K562 (cell line): ENCODE results near the gene RIOK3. TPM values are rescaled to one million over a fixed set of nuclear protein-coding genes. Genes with fewer than 3 reads are reported as not detected.

Experiments used
- ATAC-seq: fragments of 200-7000 bp; cut with Tn5 transposase; 3 replicates; pipeline ENCODE4 v1.9.1; 2020; ENCODE audit warnings: moderate library complexity
- BruUV-seq: library from RNA; stranded (reverse); fragments of 400-500 nt; replicated peaks from 2 replicates; lab custom pipeline; 2021; lab: Mats Ljungman, UMichigan
- CTCF ChIA-PET: fragments of 300-600 bp; formaldehyde crosslinking; extraction: SDS; loops from one replicate; lab custom pipeline; 2021; ENCODE audit warnings: low intra/inter-chr PET ratio; lab: Yijun Ruan, JAX
- POLR2A ChIA-PET: fragments of 300-600, 350-650 bp; sonication (Branson Sonifier 250); formaldehyde crosslinking; extraction: SDS; loops from one replicate; lab custom pipeline; 2021; ENCODE audit warnings: antibody characterized with exemption, inconsistent platforms; lab: Yijun Ruan, JAX
- DNase-seq, 4 experiments: peaks; one replicate each; pipeline versions ENCODE4 v3.0.0 to v3.0.0-alpha.2; 2011 to 2018; ENCODE audit warnings: low spot score in 3 of 4, mixed read lengths in 3 of 4; ENCODE audit errors: extremely low read depth in 1 of 4
- FAIRE-seq: peaks from 2 replicates; lab custom pipeline; 2011; peaks lifted over from hg19 to GRCh38; lab: Jason Lieb, UNC
- H2AFZ ChIP-seq: 2 replicates; pipeline ENCODE4 v1.6.0; 2011; ENCODE audit warnings: low read depth, low read length, control low read depth, inconsistent platforms
- H3K27ac ChIP-seq: fragments of 200-600 bp; 3 replicates; pipeline ENCODE4 v1.8.0; 2011; ENCODE audit warnings: low read depth, mild to moderate bottlenecking, control low read depth, inconsistent platforms, low read length, moderate library complexity, mixed read lengths; ENCODE audit errors: extremely low read depth
- H3K27me3 ChIP-seq, 2 experiments: fragments of 300-600 bp in 1 of 2; 2 replicates in 1 of 2; 3 replicates in 1 of 2; pipeline versions ENCODE4 v1.6.0 to v1.8.0; 2011; ENCODE audit warnings: inconsistent platforms in 2 of 2, low read length in 2 of 2, mild to moderate bottlenecking in 1 of 2, mixed read lengths in 1 of 2, moderate library complexity in 1 of 2; ENCODE audit not compliant: control insufficient read depth in 2 of 2, insufficient read depth in 2 of 2
- H3K36me3 ChIP-seq: fragments of 300-600 bp; 3 replicates; pipeline ENCODE4 v1.8.0; 2011; ENCODE audit warnings: mild to moderate bottlenecking, low read length, inconsistent platforms; ENCODE audit not compliant: control insufficient read depth, insufficient read depth
- H3K4me1 ChIP-seq, 2 experiments: fragments of 200-600 bp in 1 of 2; replicated peaks in 1 of 2; 2 replicates in 1 of 2; 3 replicates in 1 of 2; pipeline versions ENCODE4 v1.5.1 to v1.8.0; 2011; ENCODE audit warnings: inconsistent platforms in 2 of 2, low read length in 2 of 2, mild to moderate bottlenecking in 1 of 2, mixed read lengths in 1 of 2, moderate library complexity in 1 of 2; ENCODE audit not compliant: control insufficient read depth in 2 of 2, insufficient read depth in 2 of 2
- H3K4me2 ChIP-seq: 2 replicates; pipeline ENCODE4 v1.6.1; 2011; ENCODE audit warnings: low read length, control low read depth, inconsistent platforms, mixed read lengths; ENCODE audit not compliant: insufficient read depth
- H3K4me3 ChIP-seq: fragments of 200-600 bp; sonication (generic), shearing (Covaris generic); 2 replicates; pipeline ENCODE4 v1.5.1; 2016; ENCODE audit warnings: control low read depth, inconsistent platforms
- H3K79me2 ChIP-seq: fragments of 200-600 bp; 3 replicates; pipeline ENCODE4 v1.8.0; 2011; ENCODE audit warnings: low read length, inconsistent platforms; ENCODE audit not compliant: control insufficient read depth, insufficient read depth
- H3K9ac ChIP-seq, 2 experiments: 2 replicates each; pipeline versions ENCODE4 v1.6.0 to v1.6.1; 2011; ENCODE audit warnings: low read depth in 2 of 2, low read length in 2 of 2, control low read depth in 1 of 2, inconsistent platforms in 1 of 2, mild to moderate bottlenecking in 1 of 2, mixed read lengths in 1 of 2; ENCODE audit not compliant: insufficient read depth in 1 of 2
- H3K9me1 ChIP-seq: one replicate; pipeline ENCODE4 v1.6.0; 2011; ENCODE audit warnings: inconsistent platforms, mild to moderate bottlenecking, low read length, moderate library complexity; ENCODE audit not compliant: control insufficient read depth, insufficient read depth
- H3K9me3 ChIP-seq: replicated peaks from 2 replicates; pipeline ENCODE4 v1.5.1; 2011; ENCODE audit warnings: low read depth, low read length, inconsistent platforms; ENCODE audit not compliant: control insufficient read depth, insufficient read depth
- H4K20me1 ChIP-seq: replicated peaks from 2 replicates; pipeline ENCODE4 v1.6.1; 2011; ENCODE audit warnings: low read length, inconsistent platforms, mixed read lengths; ENCODE audit not compliant: control insufficient read depth, insufficient read depth
- CBX1 ChIP-seq: sonication (generic); IDR thresholded peaks from 2 replicates; pipeline ENCODE4 v1.6.1; 2016; ENCODE audit warnings: antibody characterized with exemption, low read depth, mild to moderate bottlenecking
- IRF2 ChIP-seq: sonication (generic); formaldehyde crosslinking; IDR thresholded peaks from 2 replicates; pipeline ENCODE4 v1.8.1; 2022; ENCODE audit warnings: mild to moderate bottlenecking, missing genetic modification reagents
- JUND ChIP-seq, 2 experiments: IDR thresholded peaks; 2 replicates in 1 of 2; 3 replicates in 1 of 2; pipeline ENCODE4 v1.6.1; 2011; ENCODE audit warnings: borderline replicate concordance in 2 of 2, low read depth in 2 of 2, low read length in 2 of 2, improper control_type of control experiment in 1 of 2, missing biosample characterization in 1 of 2, missing genetic modification characterization in 1 of 2, missing genetic modification reagents in 1 of 2
- NFXL1 ChIP-seq: fragments of 450-650 bp; formaldehyde crosslinking; IDR thresholded peaks from 2 replicates; pipeline ENCODE4 v1.4.0; 2021; ENCODE audit warnings: mild to moderate bottlenecking
- TBL1XR1 ChIP-seq, 2 experiments: IDR thresholded peaks; 2 replicates each; pipeline ENCODE4 v1.6.1; 2012; ENCODE audit warnings: improper control_type of control experiment in 2 of 2, low read length in 2 of 2, mild to moderate bottlenecking in 1 of 2
- ZBTB1 ChIP-seq: sonication (generic); formaldehyde crosslinking; IDR thresholded peaks from 2 replicates; pipeline ENCODE4 v1.8.1; 2023; ENCODE audit warnings: missing genetic modification reagents, low read depth, mild to moderate bottlenecking, borderline replicate concordance
- ZNF146 ChIP-seq: IDR thresholded peaks from one replicate; pipeline ENCODE4 v1.6.1; 2018; ENCODE audit warnings: missing compliant biosample characterization; ENCODE audit not compliant: unreplicated experiment
- ZNF77 ChIP-seq: fragments of 250-450 bp; sonication (Bioruptor Pico); IDR thresholded peaks from 2 replicates; pipeline ENCODE4 v1.5.0; 2020
- ZSCAN32 ChIP-seq: fragments of 450-650 bp; formaldehyde crosslinking; IDR thresholded peaks from 2 replicates; pipeline ENCODE4 v1.4.0; 2020; ENCODE audit warnings: mild to moderate bottlenecking, moderate library complexity
- WGBS: fragments of 100-300 bp; shearing (Covaris generic); methylation state at CpG from one replicate; pipeline ENCODE4 v1.1.6; 2016; ENCODE audit warnings: low coverage, mixed read lengths; ENCODE audit not compliant: insufficient coverage; ENCODE audit errors: missing lambda C conversion rate; 5-methylcytosine and 5-hydroxymethylcytosine counted together
- in situ Hi-C: fragments of 300-500 bp; cut with MboI; formaldehyde crosslinking; loops from 4 replicates; pipeline ENCODE4 v1.15.0; 2018; ENCODE audit warnings: inconsistent platforms, mixed read lengths
- intact Hi-C: fragments of 100-400 bp; cut with micrococcal nuclease; formaldehyde crosslinking; loops from 2 replicates; pipeline ENCODE4 v1.14.2; 2022
- polyA plus RNA-seq, 8 experiments: library from polyadenylated mRNA; depleted of rRNA in 4 of 8; stranded (reverse) in 5 of 8; unstranded in 3 of 8; fragments of >200 nt; fragmentation: Nextera tagmentation in 2 of 8; fragmentation: Illumina TruSeq in 1 of 8; extraction: Ambion mirVana in 2 of 8; extraction: Trizol in 1 of 8; gene quantifications; 2 replicates each; pipeline versions ENCODE4 v1.2.1 to v1.2.3, GENCODE V29; 2011 to 2014; ENCODE audit warnings: inconsistent platforms in 1 of 8, missing spikeins in 1 of 8
- total RNA-seq, 7 experiments: library from RNA; depleted of rRNA in 6 of 7; stranded (reverse); fragments of >200 nt in 6 of 7; fragmentation: Illumina TruSeq in 2 of 7; extraction: Trizol in 2 of 7; gene quantifications; 2 replicates each; pipeline versions ENCODE4 v1.2.1 to v1.2.3, GENCODE V29; 2011 to 2021; ENCODE audit warnings: low replicate concordance in 1 of 7
- TF ChIP-seq, protein P1 (sequence below): fragments of 250-450 bp; sonication (Bioruptor Pico); IDR thresholded peaks from 2 replicates; pipeline ENCODE4 v1.4.0; 2020; ENCODE audit warnings: mild to moderate bottlenecking
- TF ChIP-seq, protein P2 (sequence below): sonication (generic); formaldehyde crosslinking; IDR thresholded peaks from 2 replicates; pipeline ENCODE4 v1.4.0; 2020; ENCODE audit warnings: mild to moderate bottlenecking, missing genetic modification reagents

Gene RIOK3
- total and polyA plus RNA-seq, 9 of the 15 experiments (the other 6 are each of a cell fraction or from before 2014, with no cell fraction given) = 21.4 to 89.5 (median 62.9) TPM

DNA sequence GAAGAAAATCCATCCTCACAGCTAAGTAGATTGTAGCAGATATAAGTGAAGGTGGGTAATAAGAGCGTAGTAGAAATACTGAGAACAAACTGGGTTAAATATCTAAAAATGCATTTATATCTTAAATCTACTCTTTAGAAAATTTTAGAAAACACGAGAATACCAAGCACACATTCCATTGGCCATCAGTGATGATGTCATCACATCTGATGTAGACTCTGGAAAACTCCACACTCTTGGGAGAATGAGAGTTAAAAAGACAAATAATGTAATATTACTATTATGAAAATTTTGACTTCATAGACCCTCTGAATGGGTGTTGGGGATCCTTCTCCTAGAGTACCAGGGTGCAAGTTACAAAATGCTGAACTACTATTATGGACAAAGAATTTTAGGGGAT is 3.7 kb downstream of the RIOK3 start:
- ATAC-seq (no peak), DNase-seq (no peak), FAIRE-seq (no peak)
- H3K9me3 ChIP-seq = no peaks in the 10 kb centered on the region
- H3K9me1 ChIP-seq = no peaks in the 10 kb centered on the region
- H3K4me2 ChIP-seq = no peak overlapping the region
- ChIA-PET CTCF (no interaction called here), POLR2A (interaction anchor here (0.6 to 1.2 kb wide), 4 partner anchors 17 to 122 kb away, joined by 3 to 4 read pairs (median 3); no protein-coding TSS in a partner anchor)
- H3K79me2 ChIP-seq = peaks cover 88% of the 10 kb centered on the region
- intact Hi-C loops = no loop called here
- BruUV-seq = no TSS peak
- peaks cover 17 to 18% of the 10 kb centered on the region in 2 experiments for H3K4me1 ChIP-seq
- peaks cover 25% of the 10 kb centered on the region for H3K36me3 ChIP-seq
- in situ Hi-C loops = no loop called here
- H3K27me3 ChIP-seq = no peaks in the 10 kb centered on the region
- H3K4me3 ChIP-seq = no peak overlapping the region
- 89% methylated on average over 2 of the region's 2 CpGs for WGBS
- H3K27ac ChIP-seq = no peak overlapping the region
- peaks cover 34% of the 10 kb centered on the region for H4K20me1 ChIP-seq
- no peak overlapping the region for H3K9ac ChIP-seq
- no peak overlapping the region for H2AFZ ChIP-seq
- TF ChIP-seq NFXL1 (CRISPR knock-in tag) (no peak), ZNF77 (CRISPR knock-in tag) (no peak), ZBTB1 (CRISPR knock-in tag) (no peak), ZSCAN32 (CRISPR knock-in tag) (no peak), CBX1 (no peak), ZNF146 (no peak), TBL1XR1 (IDR thresholded peaks at IDR 0.05; ENCODE audit: low read length in 2 of 2) (no peak), JUND (IDR thresholded peaks at IDR 0.05; ENCODE audit: borderline replicate concordance, low read depth, low read length) (no peak), JUND (tag; IDR thresholded peaks at IDR 0.05; ENCODE audit: borderline replicate concordance, low read depth, low read length) (peak; percentile 56; the same call in 1 of the 3 replicates), IRF2 (CRISPR knock-in tag) (no peak)
- TF ChIP-seq, protein P1, sequence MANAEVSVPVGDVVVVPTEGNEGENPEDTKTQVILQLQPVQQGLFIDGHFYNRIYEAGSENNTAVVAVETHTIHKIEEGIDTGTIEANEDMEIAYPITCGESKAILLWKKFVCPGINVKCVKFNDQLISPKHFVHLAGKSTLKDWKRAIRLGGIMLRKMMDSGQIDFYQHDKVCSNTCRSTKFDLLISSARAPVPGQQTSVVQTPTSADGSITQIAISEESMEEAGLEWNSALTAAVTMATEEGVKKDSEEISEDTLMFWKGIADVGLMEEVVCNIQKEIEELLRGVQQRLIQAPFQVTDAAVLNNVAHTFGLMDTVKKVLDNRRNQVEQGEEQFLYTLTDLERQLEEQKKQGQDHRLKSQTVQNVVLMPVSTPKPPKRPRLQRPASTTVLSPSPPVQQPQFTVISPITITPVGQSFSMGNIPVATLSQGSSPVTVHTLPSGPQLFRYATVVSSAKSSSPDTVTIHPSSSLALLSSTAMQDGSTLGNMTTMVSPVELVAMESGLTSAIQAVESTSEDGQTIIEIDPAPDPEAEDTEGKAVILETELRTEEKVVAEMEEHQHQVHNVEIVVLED (CRISPR knock-in tag) = no peak
- TF ChIP-seq, protein P2, sequence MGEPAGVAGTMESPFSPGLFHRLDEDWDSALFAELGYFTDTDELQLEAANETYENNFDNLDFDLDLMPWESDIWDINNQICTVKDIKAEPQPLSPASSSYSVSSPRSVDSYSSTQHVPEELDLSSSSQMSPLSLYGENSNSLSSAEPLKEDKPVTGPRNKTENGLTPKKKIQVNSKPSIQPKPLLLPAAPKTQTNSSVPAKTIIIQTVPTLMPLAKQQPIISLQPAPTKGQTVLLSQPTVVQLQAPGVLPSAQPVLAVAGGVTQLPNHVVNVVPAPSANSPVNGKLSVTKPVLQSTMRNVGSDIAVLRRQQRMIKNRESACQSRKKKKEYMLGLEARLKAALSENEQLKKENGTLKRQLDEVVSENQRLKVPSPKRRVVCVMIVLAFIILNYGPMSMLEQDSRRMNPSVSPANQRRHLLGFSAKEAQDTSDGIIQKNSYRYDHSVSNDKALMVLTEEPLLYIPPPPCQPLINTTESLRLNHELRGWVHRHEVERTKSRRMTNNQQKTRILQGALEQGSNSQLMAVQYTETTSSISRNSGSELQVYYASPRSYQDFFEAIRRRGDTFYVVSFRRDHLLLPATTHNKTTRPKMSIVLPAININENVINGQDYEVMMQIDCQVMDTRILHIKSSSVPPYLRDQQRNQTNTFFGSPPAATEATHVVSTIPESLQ = no peak
